HG03469 (cell line): ENCODE data around the gene ATP2B3.

Experiments used
- ATAC-seq: cut with Tn5 transposase; IDR thresholded peaks from one replicate; pipeline ENCODE4 v1.9.1; 2021; ENCODE audit warnings: mild to moderate bottlenecking, moderate library complexity, moderate number of reproducible peaks; ENCODE audit not compliant: unreplicated experiment

Gene ATP2B3

DNA sequence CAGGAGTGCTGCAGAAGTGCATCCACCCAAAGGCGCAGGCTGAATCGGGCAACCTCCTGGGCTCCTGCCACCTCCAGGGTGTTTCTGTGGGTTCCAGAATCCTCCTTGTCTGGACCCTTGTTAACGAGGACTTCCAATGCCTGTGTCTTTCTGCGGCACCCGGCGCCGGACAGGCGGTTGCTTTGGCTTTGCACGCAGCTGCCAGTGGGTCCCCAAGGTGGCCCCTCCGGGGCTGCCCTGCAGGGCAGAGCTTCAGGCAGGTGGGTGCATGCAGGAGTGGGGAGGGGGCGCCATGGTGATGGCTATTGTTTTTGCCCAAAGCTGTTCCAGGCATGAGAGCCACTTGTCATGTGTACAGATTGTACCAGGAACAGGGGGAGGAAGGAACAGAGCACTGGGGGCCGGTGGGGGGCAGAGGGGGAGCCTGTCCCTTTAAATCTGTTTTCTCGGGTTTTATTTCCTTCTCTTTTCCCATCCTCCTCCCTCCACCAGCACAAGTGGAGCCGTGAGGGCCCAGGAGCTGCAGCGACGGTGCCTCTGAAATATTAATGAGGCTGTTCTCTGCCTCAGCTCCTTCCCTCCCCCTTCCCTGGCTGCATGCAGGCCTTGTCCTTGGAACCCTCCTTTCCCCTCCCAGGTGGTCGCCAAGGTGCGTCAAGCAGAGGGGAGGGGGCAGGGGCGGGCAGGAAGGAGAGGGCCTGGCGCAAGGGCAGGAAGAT is 13.1 kb downstream of the ATP2B3 start:
- ATAC-seq, result no peak

DNA sequence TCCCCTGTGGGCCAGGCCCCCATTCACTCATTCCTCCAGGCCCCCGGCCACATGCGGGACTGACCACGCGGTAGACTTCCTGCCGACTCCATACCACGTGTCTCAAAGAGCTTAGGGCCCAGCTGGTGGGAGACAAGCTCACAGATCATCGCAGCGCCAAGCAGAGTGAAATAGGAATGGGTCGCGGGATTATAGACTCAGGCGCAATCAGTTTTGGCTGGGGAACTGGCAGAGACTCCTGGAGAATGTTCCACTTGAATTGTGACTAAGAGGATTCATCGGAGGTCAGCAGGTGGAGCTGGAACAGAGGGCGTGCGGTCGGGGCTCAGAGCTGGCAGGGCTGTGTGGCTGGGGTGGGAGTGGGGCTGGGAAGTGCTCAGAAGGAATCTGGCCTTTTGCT is 15.6 kb downstream of the ATP2B3 start:
- ATAC-seq, result no peak

DNA sequence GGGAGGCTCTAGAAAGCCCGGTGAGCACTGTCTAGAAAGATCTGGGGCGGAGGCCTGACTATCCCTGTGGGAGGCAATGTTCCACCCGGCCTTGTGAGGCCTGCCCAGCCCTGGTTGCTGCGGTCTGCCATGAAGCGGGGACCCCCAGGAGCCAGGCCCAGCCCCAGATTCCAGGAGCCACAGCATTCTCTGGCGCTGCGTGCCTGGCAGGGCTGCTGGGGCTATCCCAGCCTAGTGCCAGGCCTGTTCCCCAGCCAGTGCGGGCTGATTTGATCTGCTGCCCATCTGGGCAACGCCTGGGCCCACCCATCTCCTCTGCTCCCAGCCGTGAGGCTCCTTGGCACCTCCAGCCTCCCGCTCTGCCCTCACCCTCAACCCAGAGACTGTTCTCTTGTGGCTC is 19.6 kb downstream of the ATP2B3 start:
- no peak for ATAC-seq

DNA sequence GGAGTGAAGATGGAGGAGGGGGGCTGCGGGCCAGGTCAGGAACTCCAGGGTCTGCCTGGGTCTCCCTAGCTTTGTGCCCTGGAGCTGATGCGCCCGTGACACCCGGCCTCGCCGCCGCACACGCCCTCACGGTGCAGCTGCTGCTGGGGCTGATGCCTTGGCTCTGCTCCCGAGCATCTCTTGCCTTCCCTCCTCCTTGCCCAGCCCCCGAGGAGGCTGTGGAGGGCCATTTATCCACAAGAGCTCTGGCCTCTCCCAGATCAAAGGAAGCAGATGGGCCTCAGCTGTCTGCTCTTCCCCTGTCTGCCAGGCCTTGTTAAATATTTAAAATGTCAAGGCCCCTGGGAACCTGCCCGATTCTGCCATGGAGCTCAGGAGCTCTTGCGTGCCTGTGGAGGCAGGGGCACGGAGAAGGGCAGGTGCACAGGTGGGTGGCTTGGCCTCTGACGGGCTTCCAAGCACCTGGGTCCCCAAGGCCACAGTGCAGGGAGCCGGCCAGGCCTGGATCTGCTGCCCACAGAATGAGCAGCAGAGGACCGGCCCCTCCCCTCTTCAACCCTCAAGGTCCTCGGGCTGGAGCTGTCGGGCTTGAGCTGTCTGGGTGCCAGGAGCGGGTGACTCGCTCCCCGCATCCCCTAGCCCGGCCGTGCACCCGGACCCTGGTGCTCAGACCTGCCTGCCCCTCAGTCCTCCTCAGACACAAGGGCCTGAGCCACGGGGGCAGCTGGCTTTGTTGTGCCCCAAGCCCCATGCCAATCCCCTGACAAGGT is 20.3 kb downstream of the ATP2B3 start:
- no peak for ATAC-seq

DNA sequence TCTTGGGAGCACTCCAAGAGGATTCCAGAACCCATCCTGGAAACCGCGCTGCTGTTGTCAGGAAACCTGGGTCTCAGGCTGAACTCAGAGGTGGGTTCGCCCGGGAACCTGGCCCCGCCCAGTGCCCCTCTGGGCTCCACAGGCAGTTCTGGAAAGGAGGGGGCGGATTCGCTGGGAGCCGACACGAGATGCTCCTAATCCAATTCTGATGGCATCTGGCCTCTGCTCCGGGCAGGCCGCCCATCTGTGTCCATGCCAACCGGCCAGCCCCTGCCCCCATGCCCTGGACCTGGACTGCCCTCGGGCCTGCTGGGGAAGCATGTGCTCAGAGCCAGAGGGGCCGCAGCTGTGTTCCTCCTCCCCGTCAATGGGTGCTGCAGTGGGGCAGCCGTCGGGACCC is 21.0 kb downstream of the ATP2B3 start:
- no peak for ATAC-seq

DNA sequence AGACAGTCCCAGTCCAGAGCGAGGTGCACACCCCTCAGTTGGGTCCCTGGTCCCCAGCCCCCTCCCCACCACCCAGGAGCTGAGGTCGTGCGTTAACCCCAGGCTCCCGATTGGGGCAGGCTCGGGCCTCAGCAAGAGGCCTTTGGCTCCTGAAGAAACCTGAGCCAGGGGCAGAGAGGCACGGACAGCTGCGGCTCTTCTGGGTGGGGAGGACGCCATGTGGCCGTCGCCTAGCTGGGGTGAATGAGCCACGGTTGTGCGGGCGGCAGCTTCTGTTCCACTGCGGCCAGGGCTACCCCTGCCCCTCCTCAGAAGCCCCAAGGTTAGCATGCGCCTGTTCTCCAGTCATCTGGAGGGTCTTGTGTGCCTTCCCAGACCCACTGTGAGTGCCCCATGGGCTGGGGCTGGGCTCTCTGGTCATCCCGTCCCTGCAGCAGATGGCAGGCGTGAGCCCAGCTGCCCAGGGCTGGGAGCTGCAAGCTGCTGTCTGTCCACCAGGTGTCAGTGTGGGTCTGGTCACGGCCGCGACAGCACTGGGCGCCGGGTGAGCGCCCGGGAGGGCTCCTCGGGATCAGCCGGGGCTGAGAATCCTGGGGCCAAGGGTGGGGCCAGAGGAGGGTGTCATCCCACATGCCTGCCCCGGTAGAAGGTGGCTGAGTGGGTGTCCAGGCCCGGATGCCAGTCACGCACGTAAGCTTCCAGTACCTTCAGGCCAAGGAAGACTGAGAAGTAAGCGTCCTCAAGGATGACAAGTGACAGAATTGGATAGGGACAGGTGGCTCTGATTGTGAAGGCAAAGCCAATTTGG is 21.9 kb downstream of the ATP2B3 start:
- no peak for ATAC-seq

DNA sequence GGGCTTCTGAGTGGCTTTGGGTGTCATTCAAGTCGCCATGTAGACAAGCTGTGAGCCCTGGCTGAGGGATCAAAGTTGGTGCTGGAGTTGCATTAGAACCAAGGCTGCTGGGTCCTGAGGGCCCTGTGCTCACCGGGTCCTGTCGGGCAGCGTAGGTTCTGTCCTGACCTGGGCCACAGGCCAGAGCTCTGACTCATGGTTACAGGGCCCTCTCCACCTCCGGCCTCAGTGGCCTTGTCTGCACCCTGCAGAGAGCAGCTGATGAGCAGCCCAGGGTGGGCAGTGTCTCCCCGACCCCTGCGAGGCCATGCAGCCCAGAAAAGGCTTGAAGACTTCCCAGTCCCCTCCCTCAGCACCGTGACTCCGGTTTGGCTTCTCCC is 22.5 kb downstream of the ATP2B3 start:
- ATAC-seq, result no peak

DNA sequence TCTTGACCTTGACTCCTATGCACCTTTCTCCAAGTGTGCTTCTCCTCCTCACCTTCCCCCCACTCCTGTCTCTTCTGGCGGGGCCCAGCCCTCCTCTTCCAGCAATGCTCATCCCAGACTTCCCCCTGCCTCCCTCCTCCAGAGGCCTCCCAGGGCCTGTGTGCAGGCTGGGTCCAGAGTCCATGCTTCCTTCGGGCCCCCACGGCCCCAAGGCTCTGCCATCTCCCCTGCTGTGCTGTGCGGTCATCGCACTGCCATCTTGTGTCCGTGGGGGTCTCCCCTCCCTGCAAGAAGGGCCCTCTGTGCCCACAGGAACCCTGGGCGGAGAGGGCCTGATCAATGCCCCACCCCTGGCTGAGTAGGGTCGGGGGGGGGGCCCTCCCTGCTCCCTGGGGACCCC is 27.3 kb downstream of the ATP2B3 start:
- ATAC-seq, result no peak

DNA sequence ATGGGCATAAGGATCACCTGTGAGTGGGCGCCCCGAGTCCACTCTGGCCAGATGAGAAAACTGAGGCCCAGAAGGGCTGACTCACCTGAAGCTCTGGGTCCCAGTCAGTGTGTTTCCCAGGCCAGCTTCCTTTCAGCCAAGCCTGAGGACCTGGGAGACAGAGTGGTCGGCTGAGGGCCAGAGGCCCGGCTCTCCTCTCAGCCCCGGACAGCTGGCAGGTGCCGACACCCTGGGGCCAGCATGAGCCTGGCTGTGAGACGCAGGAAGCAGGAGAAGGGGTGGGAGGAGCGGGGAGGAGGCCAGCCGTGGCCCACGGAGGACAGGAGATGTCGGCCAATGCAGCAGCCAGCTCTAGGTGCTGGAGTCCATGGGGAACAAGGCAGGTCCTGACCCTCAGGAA is 28.9 kb downstream of the ATP2B3 start:
- no peak for ATAC-seq

DNA sequence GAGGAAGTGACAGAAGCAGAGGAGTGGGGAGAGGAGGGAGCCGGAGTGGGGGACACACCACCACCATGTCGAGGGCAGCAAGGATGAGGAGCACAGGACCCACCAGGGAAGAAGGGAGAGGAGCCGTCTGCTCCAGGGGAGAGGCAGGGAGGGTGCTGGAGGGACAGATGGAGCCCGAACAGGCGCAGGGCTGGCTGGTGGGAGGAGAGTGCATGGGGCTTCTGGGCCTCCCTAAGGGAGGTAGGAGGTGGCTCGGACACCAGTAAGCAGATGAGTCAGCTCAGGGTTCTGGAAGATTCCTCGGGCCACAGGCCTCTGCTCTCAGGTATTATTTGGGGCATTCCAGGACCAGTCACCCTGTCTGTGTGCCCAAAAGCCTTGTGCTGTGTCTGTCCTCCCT is 29.8 kb downstream of the ATP2B3 start:
- no peak for ATAC-seq

DNA sequence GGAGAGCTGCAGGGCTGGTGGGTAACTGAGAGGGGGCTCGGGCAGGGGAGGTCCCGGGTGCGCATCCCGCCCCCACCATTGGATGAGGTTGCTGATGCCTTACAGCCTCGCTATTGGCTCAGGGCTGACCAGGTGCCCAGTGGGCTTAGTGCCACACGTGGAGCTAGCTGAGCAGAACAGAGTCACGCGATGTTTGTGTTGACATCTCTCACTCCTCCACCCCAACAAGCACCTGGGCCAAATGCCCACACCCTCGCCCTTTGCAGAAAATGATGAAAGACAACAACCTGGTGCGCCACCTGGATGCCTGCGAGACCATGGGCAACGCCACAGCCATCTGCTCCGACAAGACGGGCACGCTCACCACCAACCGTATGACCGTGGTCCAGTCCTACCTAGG is 31.8 kb downstream of the ATP2B3 start:
- ATAC-seq, result no peak

DNA sequence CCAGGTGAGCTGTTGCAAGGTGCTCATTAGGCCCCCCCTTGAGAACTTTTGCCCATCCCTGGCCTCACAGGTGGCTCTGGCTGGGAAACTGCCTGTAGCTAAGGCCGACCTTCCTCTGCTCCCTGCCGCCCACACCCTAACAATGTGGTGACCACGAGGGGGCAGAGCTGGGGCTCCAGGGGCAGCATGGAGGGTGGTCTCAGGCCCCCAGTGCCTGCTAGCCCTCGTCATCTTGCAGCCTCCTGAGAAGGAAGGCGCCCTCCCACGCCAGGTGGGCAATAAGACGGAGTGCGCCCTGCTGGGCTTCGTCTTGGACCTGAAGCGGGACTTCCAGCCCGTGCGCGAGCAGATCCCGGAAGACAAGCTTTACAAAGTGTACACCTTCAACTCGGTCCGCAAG is 32.4 kb downstream of the ATP2B3 start:
- no peak for ATAC-seq

DNA sequence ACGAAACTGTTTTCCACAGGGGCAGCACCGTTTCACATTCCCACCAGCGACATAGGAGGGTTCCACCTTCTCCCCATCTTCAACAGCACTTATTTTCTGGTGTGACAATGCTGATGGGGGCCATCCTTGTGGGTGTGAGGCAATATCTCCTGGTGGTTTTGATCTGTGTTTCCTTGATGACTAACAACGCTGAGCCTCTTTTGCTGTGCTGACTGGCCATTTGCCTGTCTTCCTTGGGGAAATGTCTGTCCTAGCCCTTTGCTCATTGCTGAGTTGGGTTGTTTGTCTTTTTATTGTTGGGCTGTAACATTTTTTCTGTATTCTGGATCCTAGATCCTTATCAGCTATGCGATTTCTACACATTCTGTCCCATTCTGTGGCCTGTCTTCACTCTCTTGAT is 33.7 kb downstream of the ATP2B3 start:
- no peak for ATAC-seq

DNA sequence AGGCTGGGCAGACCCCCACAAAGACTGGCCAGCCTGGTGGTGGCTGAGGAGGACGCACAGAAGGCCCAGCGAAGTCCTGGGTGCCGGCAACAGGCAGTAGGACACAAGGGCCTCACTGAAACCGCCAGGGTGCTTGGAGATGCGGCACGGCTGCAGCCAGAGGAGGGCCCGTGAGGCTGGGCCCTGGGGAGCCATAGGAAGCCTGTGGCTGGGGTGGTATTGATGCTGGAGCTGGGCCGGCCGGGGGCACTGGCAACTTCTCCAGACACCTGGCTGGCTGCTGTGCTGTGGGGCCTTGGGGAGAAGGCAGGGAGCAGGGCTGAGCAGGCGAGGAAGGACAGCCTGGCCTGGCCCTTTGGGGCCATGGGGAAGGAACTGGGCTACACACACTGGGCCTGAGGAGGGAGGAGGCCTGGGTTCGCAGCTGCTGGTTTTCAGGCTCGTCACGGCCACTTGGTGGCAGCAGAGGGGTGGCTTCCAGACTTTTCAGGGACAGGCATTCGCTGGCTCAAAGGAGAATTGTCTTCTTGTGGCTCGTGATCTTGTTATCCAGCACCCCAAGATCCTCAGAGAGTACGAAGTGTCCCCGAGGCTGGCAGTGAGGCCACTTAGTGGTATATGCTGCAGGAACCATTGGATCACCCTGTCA is 37.2 kb downstream of the ATP2B3 start:
- ATAC-seq, result no peak

DNA sequence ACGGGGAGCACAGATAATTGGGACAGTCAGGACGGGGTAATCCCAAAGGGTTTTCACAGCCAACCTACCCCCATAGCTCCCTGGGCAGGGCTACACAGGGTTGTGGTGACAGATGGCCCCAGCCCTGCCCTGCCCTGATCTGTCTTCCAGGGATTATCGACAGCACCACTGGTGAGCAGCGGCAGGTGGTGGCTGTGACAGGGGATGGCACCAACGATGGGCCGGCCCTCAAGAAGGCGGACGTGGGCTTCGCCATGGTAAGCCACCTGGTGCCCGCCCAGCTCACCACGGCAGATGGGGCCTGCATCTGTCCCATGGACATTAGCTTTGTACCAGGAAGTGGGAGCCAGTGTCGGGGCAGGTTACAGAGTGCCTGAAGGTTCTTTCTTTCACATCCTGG is 39.3 kb downstream of the ATP2B3 start:
- no peak for ATAC-seq

DNA sequence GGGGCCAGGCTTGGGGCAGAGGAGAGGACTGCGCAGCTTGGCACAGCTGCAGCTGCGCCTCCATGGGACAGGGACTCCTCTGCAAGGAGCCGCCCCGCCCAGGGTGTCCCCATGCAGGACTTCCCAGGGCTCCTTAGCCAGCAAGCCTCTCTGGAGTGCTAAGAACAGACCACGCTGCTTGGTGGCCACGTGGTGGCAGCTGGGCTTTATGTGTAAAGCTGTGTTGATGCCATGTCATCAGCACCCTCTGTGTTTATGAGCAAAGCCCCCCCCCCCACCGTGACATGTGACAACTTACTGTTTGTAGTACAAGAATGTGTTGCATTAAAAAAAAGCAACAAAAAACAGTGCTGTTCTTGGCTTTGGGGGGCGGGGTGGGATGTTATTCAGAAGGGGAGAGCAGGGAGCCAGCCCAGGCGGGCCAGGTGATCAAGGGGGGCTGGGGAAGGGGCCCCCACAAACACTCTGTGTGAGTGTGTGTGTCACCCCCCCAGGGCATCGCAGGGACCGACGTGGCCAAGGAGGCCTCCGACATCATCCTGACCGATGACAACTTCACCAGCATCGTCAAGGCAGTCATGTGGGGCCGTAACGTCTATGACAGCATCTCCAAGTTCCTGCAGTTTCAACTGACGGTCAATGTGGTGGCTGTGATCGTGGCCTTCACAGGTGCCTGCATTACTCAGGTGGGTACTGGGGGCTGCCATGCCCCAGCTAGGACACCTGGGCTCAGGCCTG is 40.3 kb downstream of the ATP2B3 start:
- no peak for ATAC-seq

DNA sequence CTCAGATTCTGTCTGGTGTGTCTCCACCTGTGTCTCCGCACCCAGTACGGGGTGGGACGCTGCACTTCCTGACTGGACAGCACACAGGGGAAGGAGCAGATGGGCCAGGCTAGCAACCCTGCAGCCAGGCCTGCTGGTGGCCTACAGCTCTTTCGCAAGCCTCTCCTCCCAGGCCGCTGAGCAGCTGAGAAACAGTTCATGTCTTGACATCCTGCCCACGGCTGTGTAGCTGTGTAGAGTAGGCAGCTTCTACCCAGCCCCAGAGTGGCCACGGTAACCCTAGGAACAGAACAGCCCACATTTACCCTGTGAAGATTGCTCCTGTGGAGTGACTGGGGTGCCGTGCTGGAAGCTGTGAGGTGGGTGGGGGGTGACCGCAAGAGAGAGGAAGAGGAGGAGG is 42.6 kb downstream of the ATP2B3 start:
- no peak for ATAC-seq

DNA sequence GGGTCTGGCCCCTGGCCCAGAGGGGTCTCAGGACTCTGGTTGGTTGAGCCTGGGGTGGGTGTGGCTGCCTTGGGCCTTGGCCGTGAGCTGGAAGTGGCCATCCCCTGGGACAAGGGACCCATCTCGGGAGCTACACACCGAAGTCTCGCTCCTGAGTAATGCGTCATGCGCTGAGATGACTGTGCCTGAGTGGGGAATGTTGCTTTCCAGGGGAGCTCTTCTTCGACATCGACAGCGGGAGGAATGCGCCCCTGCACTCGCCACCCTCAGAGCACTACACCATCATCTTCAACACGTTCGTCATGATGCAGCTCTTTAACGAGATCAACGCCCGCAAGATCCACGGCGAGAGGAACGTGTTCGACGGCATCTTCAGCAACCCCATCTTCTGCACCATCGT is 43.0 kb downstream of the ATP2B3 start:
- no peak for ATAC-seq

DNA sequence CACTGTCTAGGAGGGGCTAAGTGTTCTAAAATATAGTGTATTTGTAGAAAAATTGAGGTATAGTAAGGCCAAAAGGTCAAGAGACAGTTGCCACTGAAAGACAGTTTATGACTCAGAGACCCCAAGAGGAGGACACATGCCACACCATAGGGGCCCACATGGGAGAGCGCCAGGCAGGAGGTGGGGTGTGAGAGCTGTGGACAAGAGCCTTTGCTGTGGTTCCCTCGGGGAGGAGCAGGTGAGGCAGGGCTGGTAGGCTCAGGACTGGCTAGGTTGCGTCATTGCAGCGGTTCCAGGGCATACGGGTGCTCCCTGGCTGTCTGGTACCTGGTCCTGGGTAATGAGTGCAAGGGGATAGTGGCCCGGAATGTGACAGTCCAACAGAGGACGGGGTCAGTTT is 43.9 kb downstream of the ATP2B3 start:
- no peak for ATAC-seq

DNA sequence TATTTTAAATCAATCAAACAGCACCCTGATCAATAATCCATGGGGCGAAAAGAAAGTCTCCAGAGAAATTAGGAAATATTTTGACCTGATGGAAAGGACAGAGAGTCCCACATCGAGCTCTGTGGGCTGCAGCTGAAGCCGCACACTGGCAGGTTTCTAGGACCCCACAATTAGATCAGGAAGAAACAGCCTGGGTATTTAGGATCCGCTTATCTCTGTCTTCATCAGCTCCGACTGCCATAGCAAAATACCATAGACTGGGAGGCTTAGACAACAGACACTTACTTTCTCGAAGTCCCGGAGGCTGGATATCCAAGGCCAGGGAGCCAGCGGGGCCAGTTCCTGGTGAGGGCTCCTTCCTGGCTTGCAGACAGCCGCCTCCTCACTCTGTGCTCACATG is 45.1 kb downstream of the ATP2B3 start:
- ATAC-seq, result no peak
